K562 (cell line): Measurements from ENCODE around the gene LAPTM5. TPM values are rescaled to one million over a fixed set of nuclear protein-coding genes. Genes with fewer than 3 reads are reported as not detected.

ENCODE experiments used
- ATAC-seq: fragments of 200-7000 bp; cut with Tn5 transposase; 3 replicates; pipeline ENCODE4 v1.9.1; 2020; ENCODE audit warnings: moderate library complexity
- BruUV-seq: library from RNA; stranded (reverse); fragments of 400-500 nt; replicated peaks from 2 replicates; lab custom pipeline; 2021; lab: Mats Ljungman, UMichigan
- CTCF ChIA-PET: fragments of 300-600 bp; formaldehyde crosslinking; extraction: SDS; loops from one replicate; lab custom pipeline; 2021; ENCODE audit warnings: low intra/inter-chr PET ratio; lab: Yijun Ruan, JAX
- POLR2A ChIA-PET: fragments of 300-600, 350-650 bp; sonication (Branson Sonifier 250); formaldehyde crosslinking; extraction: SDS; loops from one replicate; lab custom pipeline; 2021; ENCODE audit warnings: antibody characterized with exemption, inconsistent platforms; lab: Yijun Ruan, JAX
- DNase-seq, 4 experiments: peaks; one replicate each; pipeline versions ENCODE4 v3.0.0 to v3.0.0-alpha.2; 2011 to 2018; ENCODE audit warnings: low spot score in 3 of 4, mixed read lengths in 3 of 4; ENCODE audit errors: extremely low read depth in 1 of 4
- FAIRE-seq: peaks from 2 replicates; lab custom pipeline; 2011; peaks lifted over from hg19 to GRCh38; lab: Jason Lieb, UNC
- H2AFZ ChIP-seq: 2 replicates; pipeline ENCODE4 v1.6.0; 2011; ENCODE audit warnings: low read depth, low read length, control low read depth, inconsistent platforms
- H3K27ac ChIP-seq: fragments of 200-600 bp; 3 replicates; pipeline ENCODE4 v1.8.0; 2011; ENCODE audit warnings: low read depth, mild to moderate bottlenecking, control low read depth, inconsistent platforms, low read length, moderate library complexity, mixed read lengths; ENCODE audit errors: extremely low read depth
- H3K27me3 ChIP-seq, 2 experiments: fragments of 300-600 bp in 1 of 2; 2 replicates in 1 of 2; 3 replicates in 1 of 2; pipeline versions ENCODE4 v1.6.0 to v1.8.0; 2011; ENCODE audit warnings: inconsistent platforms in 2 of 2, low read length in 2 of 2, mild to moderate bottlenecking in 1 of 2, mixed read lengths in 1 of 2, moderate library complexity in 1 of 2; ENCODE audit not compliant: control insufficient read depth in 2 of 2, insufficient read depth in 2 of 2
- H3K36me3 ChIP-seq: fragments of 300-600 bp; 3 replicates; pipeline ENCODE4 v1.8.0; 2011; ENCODE audit warnings: mild to moderate bottlenecking, low read length, inconsistent platforms; ENCODE audit not compliant: control insufficient read depth, insufficient read depth
- H3K4me1 ChIP-seq, 2 experiments: fragments of 200-600 bp in 1 of 2; replicated peaks in 1 of 2; 2 replicates in 1 of 2; 3 replicates in 1 of 2; pipeline versions ENCODE4 v1.5.1 to v1.8.0; 2011; ENCODE audit warnings: inconsistent platforms in 2 of 2, low read length in 2 of 2, mild to moderate bottlenecking in 1 of 2, mixed read lengths in 1 of 2, moderate library complexity in 1 of 2; ENCODE audit not compliant: control insufficient read depth in 2 of 2, insufficient read depth in 2 of 2
- H3K4me2 ChIP-seq: 2 replicates; pipeline ENCODE4 v1.6.1; 2011; ENCODE audit warnings: low read length, control low read depth, inconsistent platforms, mixed read lengths; ENCODE audit not compliant: insufficient read depth
- H3K4me3 ChIP-seq: fragments of 200-600 bp; sonication (generic), shearing (Covaris generic); 2 replicates; pipeline ENCODE4 v1.5.1; 2016; ENCODE audit warnings: control low read depth, inconsistent platforms
- H3K79me2 ChIP-seq: fragments of 200-600 bp; 3 replicates; pipeline ENCODE4 v1.8.0; 2011; ENCODE audit warnings: low read length, inconsistent platforms; ENCODE audit not compliant: control insufficient read depth, insufficient read depth
- H3K9ac ChIP-seq, 2 experiments: 2 replicates each; pipeline versions ENCODE4 v1.6.0 to v1.6.1; 2011; ENCODE audit warnings: low read depth in 2 of 2, low read length in 2 of 2, control low read depth in 1 of 2, inconsistent platforms in 1 of 2, mild to moderate bottlenecking in 1 of 2, mixed read lengths in 1 of 2; ENCODE audit not compliant: insufficient read depth in 1 of 2
- H3K9me1 ChIP-seq: one replicate; pipeline ENCODE4 v1.6.0; 2011; ENCODE audit warnings: inconsistent platforms, mild to moderate bottlenecking, low read length, moderate library complexity; ENCODE audit not compliant: control insufficient read depth, insufficient read depth
- H3K9me3 ChIP-seq: replicated peaks from 2 replicates; pipeline ENCODE4 v1.5.1; 2011; ENCODE audit warnings: low read depth, low read length, inconsistent platforms; ENCODE audit not compliant: control insufficient read depth, insufficient read depth
- H4K20me1 ChIP-seq: replicated peaks from 2 replicates; pipeline ENCODE4 v1.6.1; 2011; ENCODE audit warnings: low read length, inconsistent platforms, mixed read lengths; ENCODE audit not compliant: control insufficient read depth, insufficient read depth
- CCNT2 ChIP-seq: IDR thresholded peaks from 2 replicates; pipeline ENCODE4 v1.6.1; 2011; ENCODE audit warnings: borderline replicate concordance, low read depth, mild to moderate bottlenecking, moderate library complexity, mixed read lengths, low read length; ENCODE audit not compliant: insufficient read length; ENCODE audit errors: extremely low read depth
- ETS2 ChIP-seq: IDR thresholded peaks from 2 replicates; pipeline ENCODE4 v1.6.1; 2016; ENCODE audit warnings: borderline replicate concordance, missing genetic modification characterization, mild to moderate bottlenecking, moderate library complexity, missing compliant biosample characterization; ENCODE audit not compliant: poor library complexity, severe bottlenecking
- IRF2 ChIP-seq: sonication (generic); formaldehyde crosslinking; IDR thresholded peaks from 2 replicates; pipeline ENCODE4 v1.8.1; 2022; ENCODE audit warnings: mild to moderate bottlenecking, missing genetic modification reagents
- KAT8 ChIP-seq: fragments of 450-650 bp; IDR thresholded peaks from 2 replicates; pipeline ENCODE4 v1.6.1; 2016; ENCODE audit warnings: low read depth, mild to moderate bottlenecking
- PHF21A ChIP-seq: fragments of 450-650 bp; IDR thresholded peaks from 2 replicates; pipeline ENCODE4 v1.6.1; 2017; ENCODE audit warnings: low read depth, borderline replicate concordance
- POLR2A ChIP-seq: fragments of 450-650 bp; conservative IDR thresholded peaks from 2 replicates; pipeline ENCODE4 v1.6.1; 2016
- POLR2B ChIP-seq: fragments of 450-650 bp; IDR thresholded peaks from 2 replicates; pipeline ENCODE4 v1.6.1; 2018; ENCODE audit warnings: low read depth; ENCODE audit not compliant: partially characterized antibody
- PPARD ChIP-seq: fragments of 250-450 bp; sonication (Bioruptor Pico); IDR thresholded peaks from 2 replicates; pipeline ENCODE4 v1.8.0; 2022; ENCODE audit warnings: inconsistent platforms, mild to moderate bottlenecking, moderate library complexity
- PTTG1 ChIP-seq: fragments of 450-650 bp; IDR thresholded peaks from 2 replicates; pipeline ENCODE4 v1.6.1; 2016; ENCODE audit warnings: low read depth, mild to moderate bottlenecking, missing genetic modification characterization, missing compliant biosample characterization
- SRSF1 ChIP-seq: fragments of 200-400 bp; formaldehyde crosslinking; IDR thresholded peaks from 2 replicates; pipeline ENCODE4 v1.6.1; 2017; ENCODE audit warnings: mild to moderate bottlenecking, low read depth, low read length, moderate library complexity
- TEAD1 ChIP-seq, 2 experiments: fragments of 450-650 bp in 1 of 2; sonication (generic) in 1 of 2; formaldehyde crosslinking; IDR thresholded peaks; 2 replicates each; pipeline versions ENCODE4 v1.4.0 to v1.8.0; 2020 to 2022; ENCODE audit warnings: mild to moderate bottlenecking in 2 of 2, missing genetic modification reagents in 1 of 2
- ZNF778 ChIP-seq: fragments of 450-650 bp; formaldehyde crosslinking; IDR thresholded peaks from 2 replicates; pipeline ENCODE4 v1.4.0; 2020; ENCODE audit warnings: mild to moderate bottlenecking, moderate library complexity
- WGBS: fragments of 100-300 bp; shearing (Covaris generic); methylation state at CpG from one replicate; pipeline ENCODE4 v1.1.6; 2016; ENCODE audit warnings: low coverage, mixed read lengths; ENCODE audit not compliant: insufficient coverage; ENCODE audit errors: missing lambda C conversion rate; 5-methylcytosine and 5-hydroxymethylcytosine counted together
- in situ Hi-C: fragments of 300-500 bp; cut with MboI; formaldehyde crosslinking; loops from 4 replicates; pipeline ENCODE4 v1.15.0; 2018; ENCODE audit warnings: inconsistent platforms, mixed read lengths
- intact Hi-C: fragments of 100-400 bp; cut with micrococcal nuclease; formaldehyde crosslinking; loops from 2 replicates; pipeline ENCODE4 v1.14.2; 2022
- polyA plus RNA-seq, 8 experiments: library from polyadenylated mRNA; depleted of rRNA in 4 of 8; stranded (reverse) in 5 of 8; unstranded in 3 of 8; fragments of >200 nt; fragmentation: Nextera tagmentation in 2 of 8; fragmentation: Illumina TruSeq in 1 of 8; extraction: Ambion mirVana in 2 of 8; extraction: Trizol in 1 of 8; gene quantifications; 2 replicates each; pipeline versions ENCODE4 v1.2.1 to v1.2.3, GENCODE V29; 2011 to 2014; ENCODE audit warnings: inconsistent platforms in 1 of 8, missing spikeins in 1 of 8
- total RNA-seq, 7 experiments: library from RNA; depleted of rRNA in 6 of 7; stranded (reverse); fragments of >200 nt in 6 of 7; fragmentation: Illumina TruSeq in 2 of 7; extraction: Trizol in 2 of 7; gene quantifications; 2 replicates each; pipeline versions ENCODE4 v1.2.1 to v1.2.3, GENCODE V29; 2011 to 2021; ENCODE audit warnings: low replicate concordance in 1 of 7
- TF ChIP-seq, protein P1 (sequence below): fragments of 450-650 bp; IDR thresholded peaks from 2 replicates; pipeline ENCODE4 v1.6.1; 2016; ENCODE audit warnings: mild to moderate bottlenecking
- TF ChIP-seq, protein P2 (sequence below): fragments of 250-450 bp; sonication (Bioruptor Pico); IDR thresholded peaks from 2 replicates; pipeline ENCODE4 v1.5.1; 2021; ENCODE audit warnings: mild to moderate bottlenecking
- TF ChIP-seq, protein P3 (sequence below): sonication (generic); formaldehyde crosslinking; IDR thresholded peaks from 2 replicates; pipeline ENCODE4 v1.9.0; 2022; ENCODE audit warnings: mild to moderate bottlenecking, missing genetic modification reagents
- TF ChIP-seq, protein P4 (sequence below): conservative IDR thresholded peaks from 2 replicates; pipeline ENCODE4 v1.6.1; 2011; ENCODE audit warnings: low read depth, mild to moderate bottlenecking, low read length; ENCODE audit not compliant: control insufficient read depth

LAPTM5 gene
- total and polyA plus RNA-seq, 9 of the 15 experiments (the other 6 are each of a cell fraction or from before 2014, with no cell fraction given), result 2.4 to 47.3 (median 20.3) TPM

DNA sequence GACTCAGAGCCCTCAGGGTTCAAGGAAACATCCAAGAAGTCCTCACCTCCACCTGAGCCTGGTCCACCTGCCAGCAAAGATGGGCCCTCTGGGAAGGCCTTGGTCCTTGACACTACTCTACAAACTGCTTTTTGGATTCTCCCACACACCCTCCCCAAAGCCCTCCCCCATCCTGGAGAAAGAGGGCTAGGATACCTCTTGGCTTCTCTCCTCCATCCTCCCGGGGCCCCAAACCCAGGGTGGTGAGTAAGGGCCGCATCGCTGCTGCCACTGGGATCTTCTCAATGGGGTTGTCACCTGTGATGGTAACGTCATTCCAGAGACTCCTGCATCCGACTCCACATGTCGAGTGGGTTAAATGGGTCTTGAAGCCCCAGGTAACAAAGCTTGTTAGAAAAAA is 60.7 kb downstream of the LAPTM5 start (continued):
- TF ChIP-seq PHF21A (no peak), PPARD (CRISPR knock-in tag) (no peak), PTTG1 (tag) (no peak), POLR2B (no peak)

DNA sequence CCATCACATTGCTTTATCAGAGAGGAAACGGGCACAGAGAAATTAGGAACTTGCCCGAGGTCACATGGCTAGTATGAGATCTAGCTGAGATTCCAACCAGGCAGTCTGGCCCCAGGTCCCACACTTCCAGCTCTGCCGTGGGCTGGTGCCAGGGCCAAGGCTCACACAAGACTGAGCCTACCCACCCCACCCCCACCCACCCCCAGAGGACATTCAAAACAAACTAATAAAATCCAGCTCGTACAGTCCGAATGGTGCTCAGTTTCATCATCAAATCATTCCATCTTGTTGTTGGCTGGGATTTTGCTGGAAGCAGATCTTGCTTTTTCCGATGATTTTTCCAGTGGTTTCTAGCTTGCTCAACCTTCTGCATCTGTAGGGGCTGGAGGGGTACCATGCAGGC is 62.1 kb downstream of the LAPTM5 start:
- no peaks in the 10 kb centered on the region for H3K36me3 ChIP-seq
- H3K9me3 ChIP-seq, result no peaks in the 10 kb centered on the region
- H2AFZ ChIP-seq, result no peak overlapping the region
- H3K4me1 ChIP-seq, result peaks cover 0 to 3% of the 10 kb centered on the region in 2 experiments; a peak in 2 of 5 replicates
- intact Hi-C loops (no loop called here), in situ Hi-C loops (no loop called here)
- DNase-seq, result no peak
- H3K79me2 ChIP-seq, result no peaks in the 10 kb centered on the region
- peaks cover 16 to 28% of the 10 kb centered on the region in 2 experiments; a peak in 2 of 5 replicates for H3K27me3 ChIP-seq
- CTCF ChIA-PET, result no interaction called here
- WGBS, result 0% methylated on average over 6 of the region's 6 CpGs
- BruUV-seq, result no TSS peak
- H4K20me1 ChIP-seq, result 0 out of 2 replicates have a peak, but pooled peaks cover 14% of the 10 kb centered on the region
- no peaks in the 10 kb centered on the region for H3K9me1 ChIP-seq
- H3K4me3 ChIP-seq, result no peak overlapping the region
- no peak overlapping the region for H3K9ac ChIP-seq
- H3K27ac ChIP-seq, result no peak overlapping the region
- no peak for FAIRE-seq
- no peak for ATAC-seq
- POLR2A ChIA-PET, result interaction anchor here (0.6 to 1.0 kb wide), 2 partner anchors 9 to 17 kb away, joined by 3 read pairs; no protein-coding TSS in a partner anchor
- no peak overlapping the region for H3K4me2 ChIP-seq
- no peak for TF ChIP-seq CCNT2
- no peak for TF ChIP-seq IRF2 (CRISPR knock-in tag)
- TF ChIP-seq SRSF1, result no peak
- TF ChIP-seq, protein P1, sequence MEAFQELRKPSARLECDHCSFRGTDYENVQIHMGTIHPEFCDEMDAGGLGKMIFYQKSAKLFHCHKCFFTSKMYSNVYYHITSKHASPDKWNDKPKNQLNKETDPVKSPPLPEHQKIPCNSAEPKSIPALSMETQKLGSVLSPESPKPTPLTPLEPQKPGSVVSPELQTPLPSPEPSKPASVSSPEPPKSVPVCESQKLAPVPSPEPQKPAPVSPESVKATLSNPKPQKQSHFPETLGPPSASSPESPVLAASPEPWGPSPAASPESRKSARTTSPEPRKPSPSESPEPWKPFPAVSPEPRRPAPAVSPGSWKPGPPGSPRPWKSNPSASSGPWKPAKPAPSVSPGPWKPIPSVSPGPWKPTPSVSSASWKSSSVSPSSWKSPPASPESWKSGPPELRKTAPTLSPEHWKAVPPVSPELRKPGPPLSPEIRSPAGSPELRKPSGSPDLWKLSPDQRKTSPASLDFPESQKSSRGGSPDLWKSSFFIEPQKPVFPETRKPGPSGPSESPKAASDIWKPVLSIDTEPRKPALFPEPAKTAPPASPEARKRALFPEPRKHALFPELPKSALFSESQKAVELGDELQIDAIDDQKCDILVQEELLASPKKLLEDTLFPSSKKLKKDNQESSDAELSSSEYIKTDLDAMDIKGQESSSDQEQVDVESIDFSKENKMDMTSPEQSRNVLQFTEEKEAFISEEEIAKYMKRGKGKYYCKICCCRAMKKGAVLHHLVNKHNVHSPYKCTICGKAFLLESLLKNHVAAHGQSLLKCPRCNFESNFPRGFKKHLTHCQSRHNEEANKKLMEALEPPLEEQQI, result no peak
- TF ChIP-seq, protein P2, sequence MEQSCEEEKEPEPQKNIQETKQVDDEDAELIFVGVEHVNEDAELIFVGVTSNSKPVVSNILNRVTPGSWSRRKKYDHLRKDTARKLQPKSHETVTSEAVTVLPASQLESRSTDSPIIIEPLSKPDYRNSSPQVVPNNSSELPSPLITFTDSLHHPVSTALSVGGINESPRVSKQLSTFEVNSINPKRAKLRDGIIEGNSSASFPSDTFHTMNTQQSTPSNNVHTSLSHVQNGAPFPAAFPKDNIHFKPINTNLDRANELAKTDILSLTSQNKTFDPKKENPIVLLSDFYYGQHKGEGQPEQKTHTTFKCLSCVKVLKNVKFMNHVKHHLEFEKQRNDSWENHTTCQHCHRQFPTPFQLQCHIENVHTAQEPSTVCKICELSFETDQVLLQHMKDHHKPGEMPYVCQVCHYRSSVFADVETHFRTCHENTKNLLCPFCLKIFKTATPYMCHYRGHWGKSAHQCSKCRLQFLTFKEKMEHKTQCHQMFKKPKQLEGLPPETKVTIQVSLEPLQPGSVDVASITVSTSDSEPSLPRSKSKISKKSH (CRISPR knock-in tag), result no peak
- no peak for TF ChIP-seq ZNF778
- TF ChIP-seq ETS2 (tag), result no peak
- no peak for TF ChIP-seq POLR2A
- TF ChIP-seq TEAD1 (CRISPR knock-in tag; IDR thresholded peaks at IDR 0.05), result no peak
- no peak for TF ChIP-seq KAT8
- TF ChIP-seq, protein P3, sequence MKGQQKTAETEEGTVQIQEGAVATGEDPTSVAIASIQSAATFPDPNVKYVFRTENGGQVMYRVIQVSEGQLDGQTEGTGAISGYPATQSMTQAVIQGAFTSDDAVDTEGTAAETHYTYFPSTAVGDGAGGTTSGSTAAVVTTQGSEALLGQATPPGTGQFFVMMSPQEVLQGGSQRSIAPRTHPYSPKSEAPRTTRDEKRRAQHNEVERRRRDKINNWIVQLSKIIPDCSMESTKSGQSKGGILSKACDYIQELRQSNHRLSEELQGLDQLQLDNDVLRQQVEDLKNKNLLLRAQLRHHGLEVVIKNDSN (CRISPR knock-in tag), result no peak
- TF ChIP-seq, protein P4, sequence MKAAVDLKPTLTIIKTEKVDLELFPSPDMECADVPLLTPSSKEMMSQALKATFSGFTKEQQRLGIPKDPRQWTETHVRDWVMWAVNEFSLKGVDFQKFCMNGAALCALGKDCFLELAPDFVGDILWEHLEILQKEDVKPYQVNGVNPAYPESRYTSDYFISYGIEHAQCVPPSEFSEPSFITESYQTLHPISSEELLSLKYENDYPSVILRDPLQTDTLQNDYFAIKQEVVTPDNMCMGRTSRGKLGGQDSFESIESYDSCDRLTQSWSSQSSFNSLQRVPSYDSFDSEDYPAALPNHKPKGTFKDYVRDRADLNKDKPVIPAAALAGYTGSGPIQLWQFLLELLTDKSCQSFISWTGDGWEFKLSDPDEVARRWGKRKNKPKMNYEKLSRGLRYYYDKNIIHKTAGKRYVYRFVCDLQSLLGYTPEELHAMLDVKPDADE, result no peak
